PC-3 (cell line): ENCODE results near the gene ZDHHC1. TPM values are rescaled to one million over a fixed set of nuclear protein-coding genes. Genes with fewer than 3 reads are reported as not detected.

Source experiments
- ATAC-seq: fragments of 200-7000 bp; cut with Tn5 transposase; 2 replicates; pipeline ENCODE4 v1.9.1; 2020; ENCODE audit warnings: mild to moderate bottlenecking, moderate library complexity
- BruUV-seq: library from RNA; stranded (reverse); fragments of 400-500 nt; replicated peaks from 2 replicates; lab custom pipeline; 2021; lab: Mats Ljungman, UMichigan
- CTCF ChIA-PET: fragments of 300-600 bp; sonication (Branson Sonifier 250); formaldehyde crosslinking; loops from one replicate; lab custom pipeline; 2022; ENCODE audit warnings: antibody characterized with exemption; lab: Charles Lee
- POLR2A ChIA-PET: fragments of 300-600 bp; sonication (Branson Sonifier 250); formaldehyde crosslinking; loops from one replicate; lab custom pipeline; 2022; ENCODE audit warnings: antibody characterized with exemption; ENCODE audit not compliant: unreplicated experiment; lab: Charles Lee
- DNase-seq: peaks from one replicate; pipeline ENCODE4 v3.0.0-alpha.2; 2015
- H2AFZ ChIP-seq: fragments of 300-600 bp; sonication (generic); 2 replicates; pipeline ENCODE4 v1.6.0; 2016; ENCODE audit warnings: antibody characterized with exemption, low read length
- H3F3A ChIP-seq: fragments of 300-600 bp; sonication (generic); one replicate; pipeline ENCODE4 v1.6.0; 2017; ENCODE audit warnings: antibody characterized with exemption, low read length, control low read depth, mild to moderate bottlenecking; ENCODE audit not compliant: unreplicated experiment
- H3K27ac ChIP-seq: fragments of 300-600 bp; sonication (generic); 2 replicates; pipeline ENCODE4 v1.5.1; 2016; ENCODE audit warnings: mild to moderate bottlenecking, low read length
- H3K27me3 ChIP-seq: fragments of 300-600 bp; sonication (generic); 2 replicates; pipeline ENCODE4 v1.6.1; 2016; ENCODE audit warnings: low read length, mixed read lengths
- H3K36me3 ChIP-seq: fragments of 300-600 bp; sonication (generic); 2 replicates; pipeline ENCODE4 v1.6.1; 2016; ENCODE audit warnings: low read depth, mixed run types, low read length, mixed read lengths
- H3K4me1 ChIP-seq: fragments of 300-600 bp; sonication (generic); 2 replicates; pipeline ENCODE4 v1.5.1; 2016; ENCODE audit warnings: low read length; ENCODE audit not compliant: insufficient read depth
- H3K4me2 ChIP-seq: fragments of 300-600 bp; sonication (generic); 2 replicates; pipeline ENCODE4 v1.6.0; 2016; ENCODE audit warnings: low read length
- H3K4me3 ChIP-seq: fragments of 300-600 bp; sonication (generic); 2 replicates; pipeline ENCODE4 v1.5.1; 2016; ENCODE audit warnings: mild to moderate bottlenecking, low read length, mixed read lengths
- H3K79me2 ChIP-seq: fragments of 300-600 bp; sonication (generic); 2 replicates; pipeline ENCODE4 v1.6.1; 2017; ENCODE audit warnings: low read length, mixed read lengths
- H3K9ac ChIP-seq: fragments of 300-600 bp; sonication (generic); 2 replicates; pipeline ENCODE4 v1.6.0; 2016; ENCODE audit warnings: mild to moderate bottlenecking, low read length
- H3K9me2 ChIP-seq: fragments of 300-600 bp; sonication (generic); replicated peaks from 2 replicates; pipeline ENCODE4 v1.6.1; 2016; ENCODE audit warnings: mixed run types, low read length, mixed read lengths
- H3K9me3 ChIP-seq: fragments of 300-600 bp; sonication (generic); 2 replicates; pipeline ENCODE4 v1.6.1; 2016; ENCODE audit warnings: low read length, mixed read lengths
- H4K20me1 ChIP-seq: fragments of 300-600 bp; sonication (generic); 2 replicates; pipeline ENCODE4 v1.6.1; 2016; ENCODE audit warnings: low read length, mixed read lengths
- EZH2 ChIP-seq: fragments of 300-600 bp; sonication (generic); IDR thresholded peaks from one replicate; pipeline ENCODE4 v1.6.1; 2017; ENCODE audit warnings: antibody characterized with exemption, mild to moderate bottlenecking, low read length; ENCODE audit not compliant: unreplicated experiment
- EZH2phosphoT487 ChIP-seq: fragments of 300-600 bp; sonication (generic); IDR thresholded peaks from 2 replicates; pipeline ENCODE4 v1.6.1; 2018; ENCODE audit warnings: mild to moderate bottlenecking, antibody characterized with exemption, low read length, borderline replicate concordance
- intact Hi-C: fragments of 100-400 bp; cut with micrococcal nuclease; formaldehyde crosslinking; loops from 2 replicates; pipeline ENCODE4 v1.9.0; 2023
- total RNA-seq: library from RNA; depleted of rRNA; stranded (reverse); fragments of >200 nt; gene quantifications from 2 replicates; pipeline ENCODE4 v1.2.3, GENCODE V29; 2014
- TF ChIP-seq, protein P1 (sequence below): fragments of 300-600 bp; sonication (generic); conservative IDR thresholded peaks from 2 replicates; pipeline ENCODE4 v1.5.1; 2017; ENCODE audit warnings: antibody characterized with exemption, low read depth, mild to moderate bottlenecking, low read length

The ZDHHC1 gene
- total RNA-seq, 1 experiment from 2014 or later, result 4.8 TPM

DNA sequence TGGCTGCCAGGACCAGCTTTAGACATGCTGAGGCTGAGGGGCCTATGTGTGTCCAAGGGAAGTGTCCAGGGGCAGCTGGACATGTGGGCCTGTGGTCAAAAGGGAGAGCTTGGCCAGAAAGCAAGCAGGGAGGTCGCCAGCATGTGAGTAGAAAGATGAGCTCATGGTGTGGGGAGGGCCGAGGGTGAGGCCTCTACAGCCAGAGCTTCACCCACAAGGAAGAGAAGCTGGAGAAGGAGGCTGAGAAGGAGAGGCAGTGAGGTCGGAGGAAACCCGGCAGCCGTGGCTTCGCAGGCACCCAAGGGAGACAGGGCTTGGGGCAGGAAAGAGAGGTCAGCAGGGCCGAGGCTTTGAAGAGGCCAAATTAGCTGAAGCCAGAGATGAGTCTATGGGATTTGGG, 10.7 kb upstream of the ZDHHC1 start:
- intact Hi-C loops, result no loop called here
- ATAC-seq, result no peak
- POLR2A ChIA-PET, result no interaction called here

GRCh38 chr16:67426022-67426421, 9.7 kb upstream of the ZDHHC1 start:
- Histone ChIP-seq H3F3A (no peaks in the 10 kb centered on the region), H3K36me3 (no peaks in the 10 kb centered on the region)
- CTCF ChIA-PET, result no interaction called here

More for the DNA sequence above, 10.7 kb upstream of the ZDHHC1 start:
- Histone ChIP-seq H3K79me2 (no peaks in the 10 kb centered on the region), H4K20me1 (no peaks in the 10 kb centered on the region), H3K4me3 (no peak overlapping the region), H3K9me2 (no peaks in the 10 kb centered on the region), H3K4me1 (peaks cover 3% of the 10 kb centered on the region), H3K27ac (no peak overlapping the region), H3F3A (no peaks in the 10 kb centered on the region), H3K27me3 (no peaks in the 10 kb centered on the region), H3K4me2 (no peak overlapping the region), H3K9ac (no peak overlapping the region), H3K36me3 (no peaks in the 10 kb centered on the region), H2AFZ (no peak overlapping the region), H3K9me3 (no peaks in the 10 kb centered on the region)
- DNase-seq, result no peak
- CTCF ChIA-PET, result interaction anchor here (0.9 kb wide), 1 partner anchor 166 kb away, joined by 3 read pairs; no protein-coding TSS in a partner anchor
- TF ChIP-seq, protein P1, sequence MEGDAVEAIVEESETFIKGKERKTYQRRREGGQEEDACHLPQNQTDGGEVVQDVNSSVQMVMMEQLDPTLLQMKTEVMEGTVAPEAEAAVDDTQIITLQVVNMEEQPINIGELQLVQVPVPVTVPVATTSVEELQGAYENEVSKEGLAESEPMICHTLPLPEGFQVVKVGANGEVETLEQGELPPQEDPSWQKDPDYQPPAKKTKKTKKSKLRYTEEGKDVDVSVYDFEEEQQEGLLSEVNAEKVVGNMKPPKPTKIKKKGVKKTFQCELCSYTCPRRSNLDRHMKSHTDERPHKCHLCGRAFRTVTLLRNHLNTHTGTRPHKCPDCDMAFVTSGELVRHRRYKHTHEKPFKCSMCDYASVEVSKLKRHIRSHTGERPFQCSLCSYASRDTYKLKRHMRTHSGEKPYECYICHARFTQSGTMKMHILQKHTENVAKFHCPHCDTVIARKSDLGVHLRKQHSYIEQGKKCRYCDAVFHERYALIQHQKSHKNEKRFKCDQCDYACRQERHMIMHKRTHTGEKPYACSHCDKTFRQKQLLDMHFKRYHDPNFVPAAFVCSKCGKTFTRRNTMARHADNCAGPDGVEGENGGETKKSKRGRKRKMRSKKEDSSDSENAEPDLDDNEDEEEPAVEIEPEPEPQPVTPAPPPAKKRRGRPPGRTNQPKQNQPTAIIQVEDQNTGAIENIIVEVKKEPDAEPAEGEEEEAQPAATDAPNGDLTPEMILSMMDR, result no peak
- no peak for TF ChIP-seq EZH2
- TF ChIP-seq EZH2phosphoT487, result no peak
- no TSS peak for BruUV-seq

GRCh38 chr16:67425580-67425979, 9.3 kb upstream of the ZDHHC1 start:
- POLR2A ChIA-PET, result no interaction called here
- ATAC-seq, result no peak
- intact Hi-C loops, result no loop called here

More at GRCh38 chr16:67426022-67426421, 9.7 kb upstream of the ZDHHC1 start:
- ATAC-seq (no peak), DNase-seq (no peak)
- no TSS peak for BruUV-seq
- Histone ChIP-seq H3K9me3 (no peaks in the 10 kb centered on the region), H3K9ac (no peak overlapping the region), H2AFZ (no peak overlapping the region), H3K9me2 (no peaks in the 10 kb centered on the region), H4K20me1 (no peaks in the 10 kb centered on the region), H3K27me3 (no peaks in the 10 kb centered on the region), H3K79me2 (no peaks in the 10 kb centered on the region), H3K4me3 (no peak overlapping the region), H3K4me1 (no peaks in the 10 kb centered on the region; the same call in 1 of the 2 replicates), H3K4me2 (no peak overlapping the region), H3K27ac (no peak overlapping the region)
- POLR2A ChIA-PET, result no interaction called here
- intact Hi-C loops, result no loop called here
- TF ChIP-seq EZH2 (no peak), EZH2phosphoT487 (no peak)
- TF ChIP-seq, protein P1, result no peak

More at GRCh38 chr16:67425580-67425979, 9.3 kb upstream of the ZDHHC1 start:
- no TSS peak for BruUV-seq
- no peak overlapping the region for H3K9ac ChIP-seq
- H3K27ac ChIP-seq, result no peak overlapping the region
- H3K4me3 ChIP-seq, result no peak overlapping the region
- no peaks in the 10 kb centered on the region for H3K79me2 ChIP-seq
- H3K27me3 ChIP-seq, result no peaks in the 10 kb centered on the region
- CTCF ChIA-PET, result no interaction called here
- H2AFZ ChIP-seq, result no peak overlapping the region
- TF ChIP-seq EZH2phosphoT487 (no peak), EZH2 (no peak)
- TF ChIP-seq, protein P1, result no peak
- no peak overlapping the region for H3K4me2 ChIP-seq
- no peaks in the 10 kb centered on the region for H3K36me3 ChIP-seq
- DNase-seq, result no peak
- no peaks in the 10 kb centered on the region for H4K20me1 ChIP-seq
- H3K9me2 ChIP-seq, result no peaks in the 10 kb centered on the region
- no peaks in the 10 kb centered on the region for H3K9me3 ChIP-seq
- no peaks in the 10 kb centered on the region for H3F3A ChIP-seq
- no peaks in the 10 kb centered on the region; the same call in 1 of the 2 replicates for H3K4me1 ChIP-seq
